Fibroblast of mammary gland (primary cell): Measurements from ENCODE around the gene RFC3.

Experiments used
- DNase-seq: peaks from one replicate; pipeline ENCODE4 v3.0.0-alpha.2; 2010; ENCODE audit warnings: low read depth
- H3K4me3 ChIP-seq: 2 replicates; pipeline ENCODE4 v1.5.1; 2011; ENCODE audit warnings: low read depth, mild to moderate bottlenecking, low read length, moderate library complexity; ENCODE audit not compliant: control insufficient read depth
- CTCF ChIP-seq: conservative IDR thresholded peaks from 2 replicates; pipeline ENCODE4 v1.5.1; 2011; ENCODE audit warnings: low read depth, low read length, inconsistent platforms; ENCODE audit not compliant: control insufficient read depth, insufficient read depth

The RFC3 gene

GRCh38 chr13:33863188-33863789 is 45.3 kb downstream of the RFC3 start:
- H3K4me3 ChIP-seq, result no peak overlapping the region
- no peak for DNase-seq
- TF ChIP-seq CTCF, result no peak

- no peak overlapping the region for H3K4me3 ChIP-seq
- no peak for TF ChIP-seq CTCF
- no peak for DNase-seq
These were observed 48.0 kb downstream of the RFC3 start for GRCh38 chr13:33865945-33866344.

- no peak for DNase-seq
- peak; percentile 24 for TF ChIP-seq CTCF
These were observed 49.5 kb downstream of the RFC3 start for GRCh38 chr13:33867472-33867871.

DNA sequence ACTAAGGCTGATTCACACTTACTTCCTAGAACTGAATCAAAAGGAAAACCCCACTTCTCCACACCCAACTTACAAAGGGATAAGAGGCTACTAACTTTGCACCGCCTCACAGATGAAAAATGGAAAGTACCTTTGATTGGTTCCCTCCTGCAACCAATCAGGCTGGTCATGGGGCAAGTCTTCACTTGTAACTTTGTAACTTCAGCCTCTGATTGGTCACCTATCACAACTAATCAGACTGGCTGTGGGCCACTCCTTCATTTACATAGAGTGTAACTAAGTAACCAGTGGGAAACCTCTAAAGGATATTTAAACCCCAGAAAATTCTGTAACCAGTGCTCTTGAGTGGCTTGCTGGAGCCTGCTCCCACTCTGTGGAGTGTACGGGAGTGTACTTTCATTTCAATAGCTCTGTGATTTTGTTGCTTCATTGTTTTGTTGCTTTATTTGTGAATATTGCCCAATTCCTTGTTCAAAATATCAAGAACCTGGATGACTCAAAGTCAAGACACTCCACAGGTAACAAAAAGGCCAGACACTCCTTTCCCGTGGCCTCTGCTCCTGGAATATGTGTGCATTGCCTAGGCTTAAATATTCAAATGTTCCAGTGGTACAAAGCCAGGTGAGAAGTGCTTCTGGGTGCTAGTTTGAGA is 50.5 kb downstream of the RFC3 start:
- no peak for TF ChIP-seq CTCF
- no peak overlapping the region for H3K4me3 ChIP-seq
- DNase-seq, result no peak

More at GRCh38 chr13:33867472-33867871, 49.5 kb downstream of the RFC3 start:
- no peak overlapping the region for H3K4me3 ChIP-seq

GRCh38 chr13:33869005-33869404 is 51.1 kb downstream of the RFC3 start:
- H3K4me3 ChIP-seq, result no peak overlapping the region
- DNase-seq, result no peak
- TF ChIP-seq CTCF, result no peak

- no peak for DNase-seq
- no peak for TF ChIP-seq CTCF
- H3K4me3 ChIP-seq, result no peak overlapping the region
These were observed 52.2 kb downstream of the RFC3 start for GRCh38 chr13:33870046-33870668.
